Stimulated activated naive CD4-positive, alpha-beta T cell treated with Interleukin-2 at 50 U/mL for 16 hours (primary cell): ENCODE data around the gene DCTN4.

Source experiments
- DNase-seq: peaks from one replicate; lab custom pipeline; 2025; lab: John Stamatoyannopoulos, UW

Gene DCTN4

GRCh38 chr5:150670948-150671310 is 87.9 kb downstream of the DCTN4 start:
- DNase-seq = no peak

GRCh38 chr5:150670275-150670947 is 88.4 kb downstream of the DCTN4 start:
- DNase-seq = no peak

GRCh38 chr5:150665044-150665443 is 93.8 kb downstream of the DCTN4 start:
- no peak for DNase-seq

DNA sequence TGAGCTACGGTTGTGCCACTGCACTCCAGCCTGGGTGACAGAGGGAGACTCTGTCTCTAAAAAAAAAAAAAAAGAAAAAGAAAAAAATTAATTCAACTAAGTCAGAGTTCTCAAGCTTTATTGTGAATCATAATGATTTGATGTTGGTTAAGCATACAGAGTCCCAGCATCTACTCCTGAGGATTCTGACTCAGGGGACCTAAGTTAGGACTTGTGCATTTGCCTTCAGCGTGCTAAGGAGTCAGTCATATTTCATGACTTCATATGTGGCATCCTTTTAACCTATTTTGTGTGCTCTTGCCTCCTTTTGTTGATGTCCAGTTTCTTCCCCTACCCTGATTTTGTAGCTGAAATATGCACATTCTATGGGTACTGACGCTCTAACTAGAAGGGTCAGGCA is 94.9 kb downstream of the DCTN4 start:
- no peak for DNase-seq

DNA sequence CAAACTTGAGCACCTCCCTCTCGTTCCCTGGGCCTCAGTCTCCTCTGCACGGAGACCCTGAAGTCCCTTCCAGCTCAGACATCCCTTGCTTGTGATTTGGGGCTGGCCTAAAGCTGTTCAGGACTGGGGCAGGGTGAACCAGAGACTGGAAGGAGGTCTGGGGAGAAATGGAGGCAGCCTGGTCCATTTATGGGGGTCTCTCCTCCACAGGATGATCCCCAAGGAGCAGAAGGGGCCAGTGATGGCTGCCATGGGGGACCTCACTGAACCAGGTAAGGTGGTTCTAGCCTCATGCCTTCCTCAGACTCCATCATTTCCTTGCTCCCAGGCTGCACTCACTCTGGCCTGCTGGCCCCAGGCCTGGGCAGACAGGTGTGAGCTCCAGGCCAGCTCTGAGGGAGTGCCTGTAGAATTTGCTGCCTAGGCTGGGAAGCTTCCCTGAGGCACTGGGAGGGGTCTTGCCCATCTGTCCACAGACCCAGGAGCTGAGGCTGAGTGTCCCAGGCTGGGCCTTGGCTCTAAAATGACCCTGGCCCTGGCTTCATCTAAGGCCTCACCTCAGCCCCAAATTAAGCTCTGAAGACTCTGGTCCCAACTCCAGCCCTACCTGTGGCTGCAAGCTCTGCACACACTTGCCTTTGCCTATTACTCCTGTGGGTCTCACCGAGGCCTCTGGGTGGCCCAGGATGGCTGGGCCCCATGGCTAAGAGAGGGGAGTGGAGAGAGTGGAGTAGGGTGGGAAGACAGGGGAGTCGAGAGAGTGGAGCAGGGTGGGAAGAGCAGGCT is 95.9 kb downstream of the DCTN4 start:
- DNase-seq = no peak

GRCh38 chr5:150661821-150662596 is 96.8 kb downstream of the DCTN4 start:
- DNase-seq = no peak

- DNase-seq = no peak
These were observed 97.7 kb downstream of the DCTN4 start, which contains the start of gene MYOZ3 for GRCh38 chr5:150661086-150661485. TSS of gene MYOZ3 (plus strand) at chr5:150661251. CDS start at chr5:150662942, 1,691 bp downstream.

GRCh38 chr5:150660108-150660831 is 98.5 kb downstream of the DCTN4 start:
- DNase-seq = no peak

- DNase-seq = no peak
These were observed 99.3 kb downstream of the DCTN4 start for GRCh38 chr5:150659360-150660107.

DNA sequence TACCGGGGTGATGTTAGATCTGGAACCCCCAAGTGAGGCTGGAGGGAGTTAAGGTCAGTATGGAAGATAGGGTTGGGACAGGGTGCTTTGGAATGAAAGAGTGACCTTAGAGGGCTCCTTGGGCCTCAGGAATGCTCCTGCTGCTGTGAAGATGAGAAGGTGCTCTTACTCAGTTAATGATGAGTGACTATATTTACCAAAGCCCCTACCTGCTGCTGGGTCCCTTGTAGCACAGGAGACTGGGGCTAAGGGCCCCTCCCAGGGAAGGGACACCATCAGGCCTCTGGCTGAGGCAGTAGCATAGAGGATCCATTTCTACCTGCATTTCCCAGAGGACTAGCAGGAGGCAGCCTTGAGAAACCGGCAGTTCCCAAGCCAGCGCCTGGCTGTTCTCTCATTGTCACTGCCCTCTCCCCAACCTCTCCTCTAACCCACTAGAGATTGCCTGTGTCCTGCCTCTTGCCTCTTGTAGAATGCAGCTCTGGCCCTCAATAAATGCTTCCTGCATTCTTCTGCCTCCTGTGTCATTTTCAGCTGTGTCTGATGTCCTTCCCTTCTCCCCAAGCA is 100.0 kb downstream of the DCTN4 start:
- no peak for DNase-seq
